Esophagus muscularis mucosa (tissue), 4 donors: ENCODE data around the gene SHISA6. TPM values are rescaled to one million over a fixed set of nuclear protein-coding genes. Genes with fewer than 3 reads are reported as not detected.

Source experiments
- DNase-seq: peaks from one replicate; pipeline ENCODE4 v3.0.0-alpha.2; 2017; ENCODE audit errors: extremely low spot score
- H3K27ac ChIP-seq, 4 donors: fragments of 200-600 bp; sonication (generic); replicated peaks in 1 of 4; 1 replicate in 3 of 4; 2 replicates in 1 of 4; pipeline ENCODE4 v1.5.1; 2016 to 2019; ENCODE audit warnings: mild to moderate bottlenecking in 1 of 4
- H3K27me3 ChIP-seq, 4 donors: fragments of 200-600 bp; sonication (generic); one replicate each; pipeline versions ENCODE4 v1.5.1 to v1.6.0; 2016 to 2019
- H3K36me3 ChIP-seq, 4 donors: fragments of 200-600 bp; sonication (generic); one replicate each; pipeline ENCODE4 v1.5.1; 2016 to 2019
- H3K4me1 ChIP-seq, 4 donors: fragments of 200-600 bp; sonication (generic); one replicate each; pipeline ENCODE4 v1.5.1; 2016 to 2019
- H3K4me3 ChIP-seq, 4 donors: fragments of 200-600 bp; sonication (generic); 1 replicate in 2 of 4; 2 replicates in 2 of 4; pipeline ENCODE4 v1.5.1; 2016 to 2019; ENCODE audit warnings: mild to moderate bottlenecking in 4 of 4, moderate library complexity in 1 of 4
- H3K9me3 ChIP-seq, 4 donors: fragments of 200-600 bp; sonication (generic); 1 replicate in 3 of 4; 2 replicates in 1 of 4; pipeline ENCODE4 v1.5.1; 2016 to 2019
- EP300 ChIP-seq: sonication (generic); formaldehyde crosslinking; IDR thresholded peaks from one replicate; pipeline ENCODE4 v1.6.1; 2017; ENCODE audit warnings: antibody characterized with exemption
- POLR2A ChIP-seq: fragments of 450-650 bp; IDR thresholded peaks from one replicate; pipeline ENCODE4 v1.6.1; 2017; ENCODE audit warnings: antibody characterized with exemption, moderate library complexity, mild to moderate bottlenecking, low read depth
- POLR2AphosphoS5 ChIP-seq, 2 donors: sonication (generic); formaldehyde crosslinking; IDR thresholded peaks; one replicate each; pipeline ENCODE4 v1.6.1; 2017; ENCODE audit warnings: antibody characterized with exemption in 2 of 2
- WGBS: methylation state at CpG from one replicate; pipeline ENCODE4 v1.1.5; 2018; 5-methylcytosine and 5-hydroxymethylcytosine counted together
- intact Hi-C: fragments of 100-400 bp; cut with DNase I; formaldehyde crosslinking; loops from one replicate; pipeline ENCODE4 v1.15.1; 2023
- total RNA-seq, 4 donors: library from RNA; depleted of rRNA; stranded (reverse); fragments of >200 nt; gene quantifications; one replicate each; pipeline versions ENCODE4 v1.1.0 to v1.2.1, GENCODE V29; 2016
- TF ChIP-seq, protein P1 (sequence below), 3 experiments: fragments of 200-600 bp in 2 of 3; fragments of 450-650 bp in 1 of 3; sonication (generic) in 2 of 3; IDR thresholded peaks; one replicate each; pipeline ENCODE4 v1.5.1; 2017 to 2019; ENCODE audit warnings: antibody characterized with exemption in 3 of 3, mild to moderate bottlenecking in 2 of 3, moderate library complexity in 1 of 3

The SHISA6 gene
- total RNA-seq, 4 donors from 2014 or later: 0.83 to 1.7 (median 1.4) TPM

DNA sequence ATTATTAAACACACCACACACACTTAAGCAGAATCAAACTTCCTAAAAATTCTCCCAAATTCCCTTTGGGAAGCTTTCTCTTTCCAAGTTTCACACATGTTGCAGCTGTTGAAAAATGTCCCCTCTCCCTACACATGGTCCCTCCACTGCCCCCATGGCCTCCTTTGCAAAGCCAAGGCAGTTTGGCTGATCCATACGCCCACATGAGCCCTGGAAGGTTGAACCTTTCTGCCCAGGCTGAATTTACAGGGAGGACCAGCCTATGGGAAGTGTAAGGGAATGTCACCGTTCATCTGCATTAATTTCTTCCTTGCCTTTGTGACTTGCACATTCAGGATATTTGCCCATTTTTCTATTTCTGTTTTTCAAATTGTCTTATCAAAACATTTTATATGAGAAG is 31.1 kb upstream of the SHISA6 start:
- no peaks in the 10 kb centered on the region for H3K36me3 ChIP-seq
- TF ChIP-seq POLR2AphosphoS5 (IDR thresholded peaks at IDR 0.05) (no peak), EP300 (no peak), POLR2A (no peak)
- TF ChIP-seq, protein P1, sequence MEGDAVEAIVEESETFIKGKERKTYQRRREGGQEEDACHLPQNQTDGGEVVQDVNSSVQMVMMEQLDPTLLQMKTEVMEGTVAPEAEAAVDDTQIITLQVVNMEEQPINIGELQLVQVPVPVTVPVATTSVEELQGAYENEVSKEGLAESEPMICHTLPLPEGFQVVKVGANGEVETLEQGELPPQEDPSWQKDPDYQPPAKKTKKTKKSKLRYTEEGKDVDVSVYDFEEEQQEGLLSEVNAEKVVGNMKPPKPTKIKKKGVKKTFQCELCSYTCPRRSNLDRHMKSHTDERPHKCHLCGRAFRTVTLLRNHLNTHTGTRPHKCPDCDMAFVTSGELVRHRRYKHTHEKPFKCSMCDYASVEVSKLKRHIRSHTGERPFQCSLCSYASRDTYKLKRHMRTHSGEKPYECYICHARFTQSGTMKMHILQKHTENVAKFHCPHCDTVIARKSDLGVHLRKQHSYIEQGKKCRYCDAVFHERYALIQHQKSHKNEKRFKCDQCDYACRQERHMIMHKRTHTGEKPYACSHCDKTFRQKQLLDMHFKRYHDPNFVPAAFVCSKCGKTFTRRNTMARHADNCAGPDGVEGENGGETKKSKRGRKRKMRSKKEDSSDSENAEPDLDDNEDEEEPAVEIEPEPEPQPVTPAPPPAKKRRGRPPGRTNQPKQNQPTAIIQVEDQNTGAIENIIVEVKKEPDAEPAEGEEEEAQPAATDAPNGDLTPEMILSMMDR (IDR thresholded peaks at IDR 0.05): no peak
- no peaks in the 10 kb centered on the region for H3K4me1 ChIP-seq
- intact Hi-C loops: no loop called here
- 52% methylated on average over 2 of the region's 2 CpGs for WGBS
- peaks cover 0 to 19% (median 10%) of the 10 kb centered on the region in 4 donors for H3K9me3 ChIP-seq
- H3K27me3 ChIP-seq: peaks cover 0 to 9% (median 0%) of the 10 kb centered on the region in 4 donors
- no peak overlapping the region for H3K27ac ChIP-seq
- DNase-seq: no peak
- no peak overlapping the region for H3K4me3 ChIP-seq

DNA sequence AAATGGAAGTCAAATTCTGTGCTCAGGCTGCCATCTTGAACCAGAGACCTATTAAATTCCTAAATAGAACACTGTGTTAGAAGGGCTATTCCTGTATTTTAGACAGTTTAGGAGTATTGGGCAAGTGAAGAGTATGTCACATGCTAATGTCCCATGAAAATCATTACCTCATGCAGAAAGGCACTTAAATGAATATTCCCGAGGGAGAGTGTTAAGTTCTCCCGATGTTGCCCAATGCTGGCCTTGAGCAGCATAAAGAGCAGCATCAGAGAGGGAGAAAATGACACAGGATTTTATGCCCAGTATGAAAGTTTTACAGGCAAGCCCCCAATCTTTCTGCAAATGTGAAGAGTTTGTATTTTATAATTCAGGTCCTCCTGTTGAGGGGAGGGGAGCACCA is 28.2 kb upstream of the SHISA6 start:
- peaks cover 0 to 19% (median 10%) of the 10 kb centered on the region in 4 donors for H3K9me3 ChIP-seq
- H3K27ac ChIP-seq: no peak overlapping the region
- H3K4me1 ChIP-seq: no peaks in the 10 kb centered on the region
- H3K36me3 ChIP-seq: no peaks in the 10 kb centered on the region
- 86% methylated on average over 2 of the region's 2 CpGs for WGBS
- TF ChIP-seq POLR2AphosphoS5 (IDR thresholded peaks at IDR 0.05): no peak
- no peak for TF ChIP-seq POLR2A
- no peak for TF ChIP-seq EP300
- TF ChIP-seq, protein P1 (IDR thresholded peaks at IDR 0.05): no peak
- no peak for DNase-seq
- H3K4me3 ChIP-seq: no peak overlapping the region
- peaks cover 0 to under 1% (median 0%) of the 10 kb centered on the region in 4 donors for H3K27me3 ChIP-seq
- intact Hi-C loops: no loop called here

DNA sequence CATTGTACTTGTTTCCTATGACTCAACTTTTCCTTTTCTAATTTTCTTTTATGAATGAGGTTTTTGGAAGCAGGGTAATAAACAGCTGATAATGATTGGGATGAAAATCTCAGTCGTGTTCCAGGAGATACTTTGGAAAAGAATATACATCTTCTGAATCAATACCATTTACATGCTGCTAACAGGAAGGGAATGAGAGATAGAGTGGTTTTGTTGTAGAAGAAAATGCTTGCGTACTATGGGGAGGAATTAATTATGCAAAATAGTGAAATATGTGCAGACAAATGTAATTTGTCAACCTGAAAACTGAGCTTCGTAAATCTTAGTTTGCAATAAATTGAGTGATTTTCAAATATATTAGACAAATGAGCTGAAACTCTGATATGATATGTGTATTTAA is 24.0 kb upstream of the SHISA6 start:
- no peak for TF ChIP-seq EP300
- TF ChIP-seq, protein P1 (IDR thresholded peaks at IDR 0.05): no peak
- TF ChIP-seq POLR2A: no peak
- no peak for TF ChIP-seq POLR2AphosphoS5 (IDR thresholded peaks at IDR 0.05)
- Histone ChIP-seq H3K27ac (no peak overlapping the region), H3K9me3 (peaks cover 0 to 5% (median 2%) of the 10 kb centered on the region in 4 donors), H3K4me1 (no peaks in the 10 kb centered on the region), H3K36me3 (no peaks in the 10 kb centered on the region), H3K27me3 (no peaks in the 10 kb centered on the region), H3K4me3 (no peak overlapping the region)
- DNase-seq: no peak
- intact Hi-C loops: no loop called here
- WGBS: 70% methylated on average over 3 of the region's 3 CpGs

DNA sequence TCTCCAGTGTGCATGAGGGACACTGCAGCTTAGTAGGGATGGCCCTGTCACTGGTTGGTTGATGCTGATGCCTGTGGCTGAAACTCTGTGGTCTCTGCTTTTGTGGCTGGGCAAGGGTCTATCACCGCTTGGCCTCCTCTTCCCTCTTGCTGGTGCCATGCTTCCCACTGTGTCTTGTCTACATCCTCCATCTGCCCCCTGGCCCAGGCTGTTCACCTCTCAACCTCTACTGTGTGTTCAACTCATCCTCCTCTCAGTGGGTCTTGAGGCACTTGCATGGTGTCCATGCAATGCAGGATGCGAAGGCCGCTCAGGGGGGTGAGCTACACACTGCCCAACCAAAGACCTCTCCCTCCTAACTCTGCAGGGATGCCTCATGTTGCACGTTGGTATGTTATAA is 19.8 kb upstream of the SHISA6 start:
- no peaks in the 10 kb centered on the region for H3K36me3 ChIP-seq
- no peak for DNase-seq
- H3K4me1 ChIP-seq: no peaks in the 10 kb centered on the region
- H3K27me3 ChIP-seq: peaks cover 0 to 14% (median 0%) of the 10 kb centered on the region in 4 donors
- no peak for TF ChIP-seq EP300
- no peak for TF ChIP-seq POLR2AphosphoS5 (IDR thresholded peaks at IDR 0.05)
- TF ChIP-seq POLR2A: no peak
- TF ChIP-seq, protein P1 (IDR thresholded peaks at IDR 0.05): no peak
- WGBS: 82% methylated on average over 3 of the region's 4 CpGs
- intact Hi-C loops: no loop called here
- no peak overlapping the region for H3K27ac ChIP-seq
- no peaks in the 10 kb centered on the region for H3K9me3 ChIP-seq
- no peak overlapping the region for H3K4me3 ChIP-seq

DNA sequence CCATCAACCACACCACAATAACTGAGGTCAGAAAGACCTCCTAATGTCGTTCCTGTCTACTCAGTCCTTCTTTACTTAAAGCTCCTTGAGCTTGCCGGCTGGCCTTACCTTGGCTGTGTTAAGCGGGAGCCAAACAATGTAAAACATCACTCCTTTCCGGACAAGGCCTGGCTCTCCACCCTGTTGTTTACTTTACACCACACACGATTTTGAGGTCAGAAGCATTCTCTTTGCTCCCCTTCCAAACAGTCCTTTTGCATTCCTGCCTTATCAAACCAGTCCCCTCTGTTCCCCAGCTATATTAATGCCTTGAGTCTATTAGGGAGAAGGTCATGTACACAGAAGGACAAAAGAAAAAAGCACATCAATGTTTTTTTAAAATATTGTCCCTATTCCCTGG is 19.3 kb upstream of the SHISA6 start:
- TF ChIP-seq POLR2AphosphoS5 (IDR thresholded peaks at IDR 0.05) (no peak), POLR2A (no peak), EP300 (no peak)
- TF ChIP-seq, protein P1 (IDR thresholded peaks at IDR 0.05): no peak
- 19% methylated on average over 5 of the region's 5 CpGs for WGBS
- Histone ChIP-seq H3K27ac (no peak overlapping the region), H3K4me3 (no peak overlapping the region), H3K36me3 (no peaks in the 10 kb centered on the region), H3K4me1 (no peaks in the 10 kb centered on the region), H3K9me3 (no peaks in the 10 kb centered on the region), H3K27me3 (peaks cover 0 to 14% (median 0%) of the 10 kb centered on the region in 4 donors)
- no peak for DNase-seq
- intact Hi-C loops: no loop called here
